GM06990 (cell line): Measurements from ENCODE around the gene KCNC1.

Experiments
- DNase-seq: peaks from one replicate; pipeline ENCODE4 v3.0.0-alpha.2; 2011; ENCODE audit not compliant: insufficient read length; ENCODE audit errors: extremely low read depth
- H3K27me3 ChIP-seq: replicated peaks from 2 replicates; pipeline ENCODE4 v1.6.0; 2011; ENCODE audit warnings: low read length; ENCODE audit not compliant: control insufficient read depth, insufficient read depth
- H3K36me3 ChIP-seq: 2 replicates; pipeline ENCODE4 v1.5.1; 2011; ENCODE audit warnings: low read length; ENCODE audit not compliant: control insufficient read depth, insufficient read depth
- H3K4me3 ChIP-seq: replicated peaks from 2 replicates; pipeline ENCODE4 v1.5.1; 2011; ENCODE audit warnings: low read depth, mild to moderate bottlenecking, control low read depth, low read length
- CTCF ChIP-seq: IDR thresholded peaks from 2 replicates; pipeline ENCODE4 v1.5.1; 2011; ENCODE audit warnings: low read length, control low read depth, mild to moderate bottlenecking, inconsistent platforms; ENCODE audit not compliant: insufficient read depth, poor library complexity, severe bottlenecking

Gene KCNC1

DNA sequence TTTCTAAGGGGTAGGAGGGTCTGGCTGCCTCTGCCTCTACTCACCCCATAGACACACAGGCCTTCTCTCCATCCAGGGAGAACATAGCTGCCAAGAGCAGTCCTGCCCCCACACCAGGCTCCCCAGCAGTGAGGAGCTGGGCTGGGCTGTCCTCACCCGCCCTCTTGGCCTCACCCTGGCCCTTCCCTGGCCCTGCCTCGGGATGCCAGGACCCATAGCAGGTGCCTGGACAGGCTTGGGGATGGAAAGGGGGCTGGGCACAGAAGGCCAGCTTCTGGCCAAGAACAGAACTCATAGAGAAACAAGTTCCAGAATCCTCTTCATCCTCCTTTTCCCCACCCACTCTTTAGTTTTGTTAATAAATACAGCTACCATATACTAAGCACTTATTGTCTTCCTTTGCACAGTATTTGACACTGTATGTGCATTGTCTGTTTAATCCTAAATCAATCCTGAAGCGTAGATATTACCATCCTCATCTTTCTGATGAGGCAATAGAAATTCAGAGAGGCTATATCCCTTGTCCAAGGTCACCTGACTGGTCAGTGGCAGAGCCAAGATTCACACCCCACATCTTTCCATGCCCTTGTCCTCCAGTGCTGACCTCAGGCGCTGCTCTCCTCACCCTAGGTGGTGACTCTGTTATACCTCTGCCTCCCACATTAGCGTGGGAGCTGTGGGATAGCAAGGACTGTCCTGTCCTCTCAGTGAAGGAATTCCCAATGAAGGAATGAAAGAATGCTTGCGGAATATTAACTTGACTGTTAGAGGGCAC is 37.2 kb upstream of the KCNC1 start:
- no peak for DNase-seq
- no peak overlapping the region for H3K4me3 ChIP-seq
- no peaks in the 10 kb centered on the region for H3K36me3 ChIP-seq
- no peak for TF ChIP-seq CTCF
- peaks cover 4% of the 10 kb centered on the region for H3K27me3 ChIP-seq

DNA sequence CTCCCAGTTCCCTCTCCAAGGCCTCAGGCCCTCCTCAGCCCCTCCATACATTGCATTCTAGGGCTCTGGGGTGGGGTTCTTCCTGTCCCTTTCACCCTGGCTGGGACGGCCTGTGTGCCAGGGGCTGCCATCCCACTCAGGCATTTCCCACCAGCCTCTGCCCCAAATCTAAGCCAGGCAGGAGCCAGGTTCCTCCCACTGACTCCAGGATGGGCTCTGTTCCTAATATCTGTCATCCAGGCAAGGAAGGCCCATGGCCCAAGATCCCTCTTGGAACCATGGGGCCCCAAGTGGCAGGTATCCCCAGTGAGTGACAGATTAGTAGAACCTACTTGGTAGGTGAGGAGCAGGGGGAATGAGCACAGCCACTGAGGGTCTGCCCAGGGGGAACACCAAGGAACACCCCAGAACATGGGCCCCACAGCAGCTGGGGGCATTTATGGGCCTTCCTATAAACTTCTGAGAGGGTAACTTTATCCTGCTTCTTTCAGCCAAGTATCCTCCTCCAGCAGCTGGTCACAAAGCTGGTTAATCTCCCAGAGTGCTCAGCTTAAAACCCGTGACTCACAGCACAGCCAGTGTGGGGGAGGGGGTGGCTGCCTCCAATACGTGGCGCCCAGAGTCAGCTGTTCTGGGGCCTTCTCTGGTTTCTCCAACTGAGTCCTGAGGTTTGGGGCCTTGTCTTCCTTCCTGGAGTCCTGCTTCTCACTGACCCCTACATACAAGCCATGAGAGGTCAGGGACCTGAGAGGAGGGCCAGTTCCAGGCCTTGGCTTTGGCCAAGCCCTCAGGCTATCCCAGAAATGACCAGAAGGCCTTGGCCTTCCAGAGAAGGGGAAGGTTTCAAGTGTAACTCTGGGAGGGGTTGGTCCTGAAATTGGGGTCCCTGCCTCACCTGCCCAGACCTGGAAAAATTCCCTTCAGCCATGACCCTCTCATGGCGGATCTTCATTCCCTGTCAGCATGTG is 35.1 kb upstream of the KCNC1 start:
- no peak for TF ChIP-seq CTCF
- Histone ChIP-seq H3K27me3 (no peaks in the 10 kb centered on the region; the same call in none of the 2 replicates), H3K4me3 (no peak overlapping the region), H3K36me3 (no peaks in the 10 kb centered on the region)
- no peak for DNase-seq

- H3K36me3 ChIP-seq, result no peaks in the 10 kb centered on the region
- no peak for DNase-seq
- no peak overlapping the region for H3K4me3 ChIP-seq
- no peaks in the 10 kb centered on the region; the same call in none of the 2 replicates for H3K27me3 ChIP-seq
- TF ChIP-seq CTCF, result no peak
These were observed 33.6 kb upstream of the KCNC1 start for GRCh38 chr11:17700991-17701390.

DNA sequence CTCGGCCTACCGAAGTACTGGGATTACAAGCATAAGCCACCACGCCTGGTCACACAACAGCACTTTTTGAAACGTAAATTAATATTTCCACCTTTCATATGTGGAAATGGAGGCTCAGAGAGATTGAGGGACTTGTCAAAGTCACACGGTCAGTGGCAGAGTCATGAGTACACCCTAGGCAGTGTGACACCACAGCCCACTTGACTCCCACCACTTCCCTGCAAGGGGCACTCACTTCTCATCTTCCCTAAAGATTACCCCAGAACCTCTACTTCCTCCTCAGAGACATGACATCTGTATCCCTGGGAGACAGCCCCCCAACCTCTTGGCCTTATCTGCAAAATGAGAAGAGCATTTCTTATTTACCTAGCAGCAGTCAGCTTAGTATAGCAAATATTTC is 31.7 kb upstream of the KCNC1 start:
- H3K27me3 ChIP-seq, result no peaks in the 10 kb centered on the region; the same call in none of the 2 replicates
- TF ChIP-seq CTCF, result no peak

GRCh38 chr11:17703951-17704350 is 30.6 kb upstream of the KCNC1 start:
- H3K4me3 ChIP-seq, result no peak overlapping the region
- no peak for DNase-seq
- no peak for TF ChIP-seq CTCF

More for the DNA sequence above, 31.7 kb upstream of the KCNC1 start:
- H3K36me3 ChIP-seq, result no peaks in the 10 kb centered on the region
- DNase-seq, result no peak
- H3K4me3 ChIP-seq, result no peak overlapping the region

More at GRCh38 chr11:17703951-17704350, 30.6 kb upstream of the KCNC1 start:
- H3K27me3 ChIP-seq, result no peaks in the 10 kb centered on the region; the same call in none of the 2 replicates
- H3K36me3 ChIP-seq, result no peaks in the 10 kb centered on the region
